DMS53 treated with DMSO at 0.1 percent for 48 hours (cell line): ENCODE results near the gene ARHGEF10L.

Source experiments
- DNase-seq: peaks from one replicate; lab custom pipeline; 2025; ENCODE audit not compliant: unreplicated experiment; lab: John Stamatoyannopoulos, UW

Gene ARHGEF10L

DNA sequence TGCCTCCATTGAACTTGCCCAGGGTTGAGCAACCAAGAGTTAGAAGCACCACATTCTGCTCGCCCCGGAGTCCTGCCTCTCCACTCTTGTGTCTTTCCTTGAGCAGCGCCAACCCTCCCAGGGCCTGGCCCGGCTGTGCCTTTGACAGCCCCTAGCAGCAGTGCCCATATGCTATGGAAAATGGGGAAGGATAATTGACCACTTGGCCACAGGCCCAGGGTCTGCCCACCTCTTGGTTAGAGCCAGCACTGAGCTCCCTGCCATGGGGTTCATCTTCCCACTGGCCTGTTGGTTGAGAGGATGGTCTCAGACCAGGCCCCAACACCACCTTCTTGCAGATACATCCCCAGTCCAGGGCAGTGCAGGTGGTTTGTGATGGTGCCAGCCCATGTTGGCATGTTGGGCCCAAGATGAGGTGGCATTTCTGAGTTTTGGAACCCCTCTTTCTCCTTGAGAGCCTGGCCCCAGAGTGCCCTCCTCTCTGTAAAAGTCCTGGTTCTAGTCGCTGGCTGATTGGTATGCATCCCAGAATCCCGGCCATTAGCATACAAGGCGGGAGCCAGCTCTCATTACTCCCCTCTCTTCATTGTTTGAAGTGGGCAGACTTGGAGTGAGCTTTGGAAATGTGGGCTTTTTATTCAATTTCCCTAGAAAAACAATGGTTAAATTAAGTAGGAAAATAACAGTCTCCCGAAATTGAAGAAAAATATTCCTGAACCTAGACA is 7.6 kb downstream of the ARHGEF10L start:
- DNase-seq = no peak

DNA sequence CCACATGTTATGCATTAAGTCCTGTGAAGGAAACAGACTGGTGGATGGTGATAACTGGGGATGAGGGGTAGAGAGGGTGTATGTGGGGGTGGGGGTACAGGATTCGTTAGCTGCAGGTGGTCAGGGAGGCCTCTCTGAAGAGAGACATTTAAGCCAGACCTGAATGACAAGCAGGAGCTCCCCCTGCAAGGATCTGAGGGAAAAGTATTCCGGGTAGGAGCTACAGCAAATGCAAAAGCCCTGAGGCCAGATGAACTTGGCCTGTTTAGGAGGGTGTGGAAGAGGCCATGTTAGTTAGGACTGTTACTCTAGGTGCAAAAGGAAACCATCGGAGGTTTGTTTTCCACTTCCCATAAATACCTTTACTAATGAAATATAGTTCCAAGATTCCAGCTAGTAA is 9.9 kb downstream of the ARHGEF10L start:
- no peak for DNase-seq

DNA sequence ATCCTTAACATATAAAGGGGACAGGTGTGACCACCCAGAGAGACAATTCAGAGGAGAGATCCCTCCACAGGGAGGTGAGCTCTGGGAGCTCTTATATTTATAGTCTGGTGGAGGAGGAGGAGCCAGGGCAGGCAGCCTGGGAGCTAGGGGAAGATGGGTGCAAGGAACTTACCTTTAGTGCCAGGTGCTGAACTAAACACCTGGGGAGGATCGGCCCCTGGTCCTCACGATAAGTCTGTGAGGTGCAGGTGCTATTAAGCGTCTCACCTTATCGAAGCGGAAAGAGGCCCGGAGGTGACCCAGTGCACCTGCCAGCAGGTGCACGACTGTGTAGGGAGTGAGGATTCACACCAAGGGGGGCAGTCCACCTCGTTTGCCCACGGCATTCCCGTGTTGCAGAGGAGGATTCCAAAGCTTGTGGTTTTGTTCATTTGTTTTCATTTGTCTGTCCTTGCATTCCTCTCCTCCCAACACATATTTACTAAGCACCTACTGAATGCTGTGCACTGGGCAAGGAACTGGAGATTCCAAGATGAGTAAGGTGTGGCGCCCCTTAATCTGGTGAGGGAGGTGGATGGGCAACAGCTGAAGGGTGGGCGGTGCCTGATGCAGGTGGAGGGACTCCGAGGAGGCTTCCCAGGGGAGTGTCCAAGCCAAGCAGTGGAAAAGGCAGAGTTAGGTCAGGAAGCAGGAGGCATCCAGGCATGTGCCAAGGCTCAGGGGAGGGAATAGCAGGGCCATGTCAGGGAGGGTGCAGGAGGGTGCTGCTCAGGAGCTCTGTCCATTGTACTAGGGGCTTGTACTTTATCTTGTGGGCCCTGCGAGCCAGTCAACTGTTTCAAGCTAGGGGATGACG is 11.5 kb downstream of the ARHGEF10L start:
- DNase-seq = peak; percentile 75

DNA sequence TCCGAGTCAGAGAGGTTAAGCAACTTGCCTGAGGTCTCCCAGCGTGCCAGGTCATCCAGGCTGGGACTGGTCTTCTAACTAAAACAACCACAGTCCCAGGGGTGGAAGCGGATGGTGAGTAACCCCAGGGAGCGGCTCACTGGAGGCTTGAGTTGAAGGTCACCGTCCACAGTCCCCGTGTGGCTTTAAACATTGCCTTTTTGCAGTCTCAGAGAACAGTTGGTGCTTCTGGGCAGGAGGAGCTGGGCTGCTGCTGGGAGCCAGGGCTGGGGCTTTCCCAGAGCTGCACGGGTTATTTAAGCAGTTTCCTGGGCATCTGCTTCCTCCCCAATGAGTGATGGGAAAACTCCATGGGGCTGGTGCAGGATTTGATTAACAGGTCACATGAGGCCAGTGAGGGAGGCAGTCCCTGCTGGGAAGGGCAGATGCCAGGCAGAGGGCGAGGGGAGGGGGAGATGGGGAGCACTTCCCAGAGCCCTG is 12.3 kb downstream of the ARHGEF10L start:
- DNase-seq = peak; percentile 78

DNA sequence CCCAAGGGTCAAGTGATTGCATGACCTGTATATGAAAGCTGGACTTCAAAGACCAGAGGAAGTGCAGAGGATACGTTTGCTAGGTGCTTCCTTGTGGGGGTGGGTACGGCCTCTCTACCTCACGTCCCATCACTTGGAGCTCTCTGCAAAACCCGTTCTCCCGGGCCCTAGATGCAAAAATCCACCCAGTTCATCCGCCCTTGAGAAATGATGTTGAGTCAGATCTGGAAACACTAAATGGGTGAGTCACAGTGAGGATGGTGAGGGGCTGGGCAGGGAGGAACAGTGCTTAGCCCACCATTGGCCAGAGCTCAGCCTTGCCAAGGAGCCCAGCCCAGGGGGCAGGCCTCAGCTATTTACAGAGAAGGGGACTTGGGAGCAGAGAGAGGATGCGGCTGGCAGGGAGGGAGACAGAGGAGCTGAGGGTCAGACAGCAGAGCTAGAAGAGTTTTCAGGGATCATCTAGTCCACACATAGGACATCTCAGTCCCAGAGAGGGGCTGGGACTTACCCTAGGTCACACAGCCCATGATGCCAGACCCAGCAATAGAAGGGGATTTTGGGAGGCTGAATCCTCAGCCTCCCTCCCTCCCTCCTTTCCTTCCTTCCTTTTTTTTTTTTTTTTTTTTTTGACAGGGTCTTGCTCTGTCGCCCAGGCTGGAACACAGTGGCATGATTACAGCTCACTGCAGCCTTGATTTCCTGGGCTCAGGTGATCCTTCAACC is 14.6 kb downstream of the ARHGEF10L start:
- DNase-seq = peak; percentile 29

DNA sequence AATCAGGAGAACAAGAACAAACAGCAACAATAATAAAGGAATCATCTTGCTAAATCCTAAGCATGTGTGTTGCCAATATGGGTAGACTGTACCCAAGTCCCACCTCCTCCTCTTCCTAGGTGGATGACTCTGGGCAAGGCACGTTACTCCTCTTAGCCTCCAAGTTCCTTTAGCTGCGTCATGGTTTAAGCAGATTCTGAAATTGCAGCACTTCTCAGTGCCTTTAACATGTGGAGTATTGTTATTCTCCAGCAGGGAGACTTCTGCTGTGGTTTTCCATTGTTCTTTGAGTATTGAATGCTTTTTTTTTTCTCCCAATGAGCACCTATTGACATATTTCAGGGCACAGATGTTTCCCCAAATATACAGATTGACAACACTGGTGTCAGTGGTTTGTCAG is 15.5 kb downstream of the ARHGEF10L start:
- DNase-seq = no peak

DNA sequence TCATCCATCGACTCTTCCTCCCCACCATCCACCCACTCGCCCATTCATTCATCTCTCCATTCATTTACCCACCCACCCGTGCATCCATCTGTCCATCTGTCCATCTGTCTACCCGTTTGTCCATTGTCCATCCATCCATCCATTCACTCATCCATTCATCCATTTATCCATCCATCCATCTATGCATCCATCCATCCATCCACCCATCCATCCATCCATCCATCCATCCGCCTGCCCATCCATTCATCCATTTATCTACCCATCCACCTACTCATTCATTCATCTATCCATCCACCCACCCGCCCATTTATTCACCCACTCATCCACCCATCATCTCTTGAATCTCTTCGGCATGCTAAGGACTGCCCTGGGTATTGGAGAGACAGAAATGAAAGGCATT is 18.5 kb downstream of the ARHGEF10L start:
- DNase-seq = no peak

DNA sequence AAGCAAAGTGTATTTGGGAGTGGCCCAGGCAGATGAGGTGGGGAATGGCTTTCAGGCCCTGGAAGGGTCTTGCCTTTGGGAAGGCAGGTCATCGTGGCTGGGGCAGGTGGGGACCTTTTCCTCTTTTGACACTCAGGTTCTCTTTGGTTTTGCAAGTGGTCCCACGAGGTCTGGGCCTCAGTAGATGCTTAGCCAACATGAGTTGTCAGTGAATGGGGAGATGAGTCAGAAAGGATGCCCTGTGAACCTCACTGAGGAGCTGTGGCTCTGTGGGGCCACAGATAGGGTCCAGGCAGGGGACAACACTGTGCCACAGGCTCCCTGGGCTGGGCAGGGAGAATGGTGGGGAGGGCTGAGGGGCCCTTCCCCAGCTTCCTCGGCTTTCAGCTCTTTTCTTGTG is 19.0 kb downstream of the ARHGEF10L start:
- DNase-seq = no peak

DNA sequence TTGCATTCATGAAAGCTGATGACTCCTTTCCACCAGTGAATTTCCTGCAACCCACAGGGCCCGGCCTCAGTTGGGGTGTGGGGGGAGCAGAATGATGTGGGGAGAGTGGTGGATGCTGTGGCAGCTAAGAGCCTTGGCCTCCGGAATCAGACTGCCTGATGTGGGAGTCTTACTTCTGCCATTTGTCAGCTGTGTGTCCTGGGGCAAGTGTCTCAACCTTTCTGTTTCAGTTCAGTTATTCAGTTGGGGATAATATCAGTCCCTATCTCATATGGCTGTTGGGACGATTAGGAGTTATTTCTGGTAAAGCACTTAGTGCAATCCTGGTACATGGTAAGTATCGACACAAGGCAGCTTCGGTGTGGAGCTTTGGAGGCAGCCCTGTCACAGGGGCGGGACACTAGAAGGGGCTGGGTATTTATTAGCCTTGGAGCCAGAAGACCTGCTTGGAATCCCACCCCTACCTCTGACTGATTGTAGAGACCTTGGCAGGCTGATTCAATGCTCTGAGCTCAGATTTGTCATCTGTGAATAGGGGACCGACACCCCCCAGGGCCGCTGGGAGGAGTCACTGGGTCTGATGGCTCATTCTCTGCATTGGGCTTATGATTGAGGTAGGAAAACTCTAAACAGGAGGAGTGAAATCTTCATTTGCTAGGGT is 19.6 kb downstream of the ARHGEF10L start:
- no peak for DNase-seq

DNA sequence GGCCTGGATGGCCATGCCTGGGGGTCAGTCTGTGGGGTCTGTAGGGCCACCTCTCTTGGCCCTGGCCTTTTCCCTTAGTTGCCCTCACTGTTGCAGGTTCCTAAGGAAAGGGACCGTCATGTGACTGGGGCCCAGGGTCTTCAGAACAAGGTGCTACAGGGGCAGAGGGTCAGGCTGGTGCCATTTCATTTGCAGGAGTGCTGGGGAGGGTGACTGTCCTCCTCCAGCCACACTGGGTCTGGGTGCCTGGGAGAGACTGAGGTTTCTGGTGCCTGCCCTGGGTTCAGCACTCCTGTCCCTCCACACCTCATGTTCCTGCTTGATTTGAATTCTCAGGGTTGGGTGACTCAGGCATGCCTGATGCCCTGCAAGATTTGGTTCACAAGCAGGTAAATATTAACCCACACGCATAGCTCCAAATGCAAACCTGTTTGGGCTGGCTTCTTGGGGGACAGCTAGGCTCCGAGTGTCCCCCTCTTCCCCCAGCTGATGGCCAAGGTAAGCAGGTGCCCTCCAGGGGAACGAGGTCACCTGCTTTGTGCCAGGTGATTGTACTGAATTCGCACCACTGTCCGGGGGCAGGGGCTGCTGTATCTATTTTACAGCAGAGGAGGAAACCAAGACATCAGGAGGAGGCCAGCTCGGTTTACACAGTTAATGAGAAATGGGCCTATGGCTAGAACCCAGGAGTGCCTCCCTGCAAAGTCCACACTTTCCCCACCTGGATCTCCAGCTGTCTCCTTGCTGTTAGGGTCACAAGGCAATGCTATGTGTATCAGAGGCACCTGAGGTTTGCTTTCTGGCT is 20.3 kb downstream of the ARHGEF10L start:
- DNase-seq = no peak

DNA sequence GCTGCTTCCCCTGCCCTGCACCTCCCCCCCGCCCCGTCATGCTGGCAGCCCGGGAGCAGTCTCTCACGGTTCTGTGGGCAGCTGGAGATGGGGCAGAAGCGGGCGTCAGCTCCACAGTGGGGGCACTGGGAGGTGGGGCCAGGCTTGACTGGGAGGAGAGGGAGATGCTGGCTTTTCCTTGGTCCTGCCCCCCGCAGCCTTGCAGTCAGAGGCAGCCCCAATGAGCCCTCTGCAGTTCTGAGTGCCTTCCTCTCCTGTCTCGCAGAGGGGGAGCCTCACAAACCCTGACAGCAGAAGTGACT is 21.7 kb downstream of the ARHGEF10L start:
- DNase-seq = no peak

DNA sequence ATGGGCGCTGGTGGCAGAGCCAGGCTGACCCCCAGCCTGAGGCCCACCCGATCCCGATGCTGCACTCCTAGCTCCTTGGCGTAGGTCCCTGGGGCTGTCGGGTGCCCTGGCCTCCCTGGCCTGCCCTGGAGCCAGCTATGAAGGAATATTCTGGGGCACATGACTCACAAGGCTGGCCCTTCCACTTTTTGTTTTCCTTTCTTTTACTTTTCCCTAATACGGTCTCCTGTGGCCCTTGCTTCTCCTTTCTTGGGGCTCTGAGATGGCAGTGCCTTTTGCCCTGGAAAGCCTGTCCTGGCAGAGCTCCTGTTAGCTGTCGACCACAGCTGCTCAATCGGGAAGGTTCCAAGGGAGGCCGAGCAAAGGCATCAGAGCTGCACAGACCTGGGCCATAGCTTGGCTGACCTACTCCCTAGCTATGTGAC is 22.1 kb downstream of the ARHGEF10L start:
- no peak for DNase-seq

DNA sequence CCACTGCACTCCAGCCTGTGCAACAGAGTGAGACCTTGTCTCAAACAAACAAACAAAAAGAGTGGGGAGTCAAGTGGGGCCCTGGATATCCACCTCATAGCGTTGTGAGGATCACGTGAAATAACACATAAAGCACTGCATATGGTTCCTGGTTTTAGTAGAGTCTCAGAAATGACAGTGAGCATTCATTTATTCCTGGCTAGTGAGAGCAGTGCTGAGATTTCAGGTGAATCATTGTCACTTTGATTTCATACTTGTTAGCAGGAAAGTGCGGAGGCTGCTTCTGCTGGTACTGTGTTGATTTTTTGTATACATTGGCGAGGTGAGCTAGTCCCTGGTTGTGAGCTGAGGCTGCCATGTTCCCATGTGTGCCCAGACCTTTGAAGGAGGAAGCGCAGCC is 22.9 kb downstream of the ARHGEF10L start:
- DNase-seq = no peak

DNA sequence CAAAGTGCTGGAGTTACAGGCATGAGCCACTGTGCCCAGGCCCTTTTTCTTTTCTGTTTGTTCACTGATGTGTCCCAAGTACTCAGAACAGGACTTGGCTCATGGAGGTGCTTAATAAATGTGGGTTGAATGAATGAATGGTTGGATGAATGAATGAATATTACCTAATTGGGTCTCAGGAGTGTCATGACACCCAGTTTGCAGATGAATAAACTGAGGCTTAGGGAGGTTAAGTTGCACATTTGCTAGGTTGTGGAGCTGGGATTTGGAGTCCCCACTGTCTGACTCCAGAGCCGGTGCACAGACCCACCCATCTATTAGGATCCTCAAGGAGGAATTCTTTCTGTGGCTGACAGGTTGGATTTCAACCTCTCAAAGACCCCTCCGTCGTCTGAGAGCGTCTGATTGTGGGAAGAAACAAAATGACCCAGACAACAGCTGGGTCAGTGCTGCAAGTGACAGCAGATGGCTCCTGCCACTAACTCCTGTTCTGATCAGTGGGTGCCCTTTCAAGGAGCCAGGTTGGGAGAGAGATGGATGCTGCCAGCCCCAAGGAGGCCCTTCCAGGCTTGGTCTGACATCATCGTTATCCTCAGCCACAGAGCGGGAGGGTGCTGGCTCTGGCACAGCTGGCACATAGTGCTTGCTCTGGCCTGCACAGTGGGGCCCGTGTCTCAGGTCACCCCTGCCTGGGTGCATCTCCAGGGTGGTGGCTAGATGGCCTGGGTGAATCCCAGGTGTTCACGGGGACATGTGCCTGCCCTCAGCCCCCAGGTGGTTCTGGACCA is 24.2 kb downstream of the ARHGEF10L start:
- DNase-seq = no peak

DNA sequence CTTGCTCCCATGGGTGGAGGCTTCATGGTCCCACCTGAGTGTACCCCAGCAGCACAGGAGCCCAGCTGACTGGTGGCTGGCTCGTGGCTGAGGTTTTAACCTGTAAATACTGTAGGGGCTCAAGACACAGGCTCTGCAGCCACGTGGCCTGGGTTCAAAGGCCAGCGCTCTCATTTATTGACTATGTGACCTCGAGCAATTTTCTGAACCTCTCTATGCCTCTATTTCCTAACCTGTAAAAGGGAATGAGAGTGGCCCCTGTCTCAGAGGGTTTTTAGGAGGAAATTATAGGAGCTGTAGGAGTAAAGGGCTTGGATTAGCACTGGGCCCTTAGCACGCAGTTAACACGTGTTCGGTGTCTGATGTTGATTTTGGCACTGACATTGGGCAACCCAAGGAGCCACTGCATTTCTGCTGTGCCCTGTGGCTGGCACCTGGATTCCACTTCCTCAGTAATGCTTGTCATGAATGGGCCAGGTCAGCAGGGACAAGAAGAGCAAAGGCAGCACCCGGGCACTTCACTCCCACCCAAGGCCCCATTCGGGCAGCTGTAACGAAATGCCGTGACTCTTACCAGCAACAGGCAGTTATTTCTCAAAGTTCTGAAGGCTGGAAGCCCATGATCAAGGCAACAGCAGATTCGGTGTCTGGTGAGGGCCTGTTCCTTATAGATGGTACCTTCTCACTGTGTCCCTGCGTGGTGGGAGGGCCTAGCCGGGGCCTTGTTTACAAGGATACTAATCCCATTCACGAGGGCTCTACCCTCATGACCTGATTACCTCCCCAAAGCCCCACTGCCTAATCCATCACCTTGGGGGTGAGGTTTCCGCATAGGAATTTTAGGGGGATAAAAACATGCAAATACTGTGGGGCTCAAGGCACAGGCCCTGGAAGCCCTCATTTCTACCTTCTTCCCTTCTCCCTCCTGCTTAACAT is 25.2 kb downstream of the ARHGEF10L start:
- DNase-seq = no peak

DNA sequence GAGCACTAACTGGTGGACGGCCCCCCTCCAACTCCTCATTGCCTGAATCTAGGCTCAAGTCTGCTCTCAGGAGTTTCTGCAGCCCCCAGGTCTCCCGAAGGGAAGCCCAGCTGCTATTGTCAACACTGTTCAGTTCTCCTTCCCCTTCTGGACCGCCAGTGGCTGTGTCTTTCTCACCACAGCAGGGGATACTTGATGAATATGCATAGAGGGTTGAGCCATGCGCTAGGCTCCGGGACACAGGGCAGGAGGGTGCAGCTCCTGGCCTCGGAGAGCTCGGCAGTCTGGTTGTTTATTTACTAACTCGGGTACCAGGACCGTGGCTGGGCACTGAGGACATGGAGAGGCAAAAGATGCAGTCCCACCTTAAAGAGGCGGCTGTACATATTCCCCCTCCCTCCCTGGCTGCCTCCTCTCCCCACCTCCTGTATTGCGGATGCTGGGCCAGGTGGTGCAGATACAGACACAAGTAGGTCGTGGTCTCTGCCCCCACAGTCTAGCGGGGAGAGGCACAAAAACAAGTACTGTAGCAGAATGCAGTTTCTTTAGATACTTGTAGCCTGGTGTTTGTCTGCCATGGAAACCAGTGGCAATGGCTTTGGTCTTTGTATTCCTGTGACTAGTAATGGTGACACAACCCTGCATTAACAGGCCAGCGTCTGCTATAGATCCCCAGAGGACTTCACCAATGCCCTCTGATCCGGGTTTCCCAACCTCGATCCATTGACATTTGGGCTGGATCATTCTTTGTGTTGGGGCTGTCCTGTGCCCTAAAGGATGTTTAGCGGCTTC is 26.2 kb downstream of the ARHGEF10L start:
- no peak for DNase-seq

DNA sequence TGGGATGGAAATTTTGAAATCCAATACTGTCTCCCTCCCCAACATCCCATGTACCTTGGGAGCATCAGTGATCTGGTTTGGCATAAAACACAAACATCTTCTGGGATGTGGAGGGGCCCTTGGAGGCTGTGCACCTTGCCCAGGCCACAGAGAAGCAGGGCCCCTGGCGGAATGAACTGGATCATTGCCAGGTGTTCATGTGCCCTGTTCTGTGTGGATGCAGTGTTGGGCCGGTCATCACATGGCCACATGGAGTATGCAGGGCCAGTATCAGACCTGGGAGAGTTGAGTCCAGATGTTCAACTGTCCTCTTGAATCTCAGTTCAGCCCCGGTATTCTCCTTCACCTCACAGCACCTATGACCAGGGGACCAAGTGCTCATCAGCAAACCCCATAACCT is 26.9 kb downstream of the ARHGEF10L start:
- DNase-seq = no peak

DNA sequence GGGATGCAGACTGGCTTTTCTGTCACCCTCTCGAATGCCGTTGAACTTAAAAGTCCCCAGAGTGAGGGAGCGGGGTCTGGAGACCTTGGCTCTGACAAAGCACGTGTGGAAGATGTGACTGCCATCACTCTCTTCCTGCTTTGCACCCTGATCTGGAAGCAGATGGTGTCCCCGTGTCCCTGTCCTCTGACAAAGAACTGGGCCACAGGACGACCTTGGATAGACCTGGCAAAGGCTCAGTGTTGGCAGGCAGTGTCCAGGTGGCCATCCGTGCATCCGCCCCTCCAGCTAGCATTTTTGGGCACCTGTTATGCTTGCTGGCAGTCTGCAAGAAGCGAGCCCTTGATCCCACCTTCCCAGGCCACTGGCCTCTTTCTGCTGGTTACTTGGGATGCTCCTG is 27.4 kb downstream of the ARHGEF10L start:
- DNase-seq = no peak
